Measurements from ENCODE around the gene TRAPPC3. TPM values are rescaled to one million over a fixed set of nuclear protein-coding genes. Genes with fewer than 3 reads are reported as not detected.

The TRAPPC3 gene
- total RNA-seq, 1 experiment from 2014 or later, result 119 TPM

- no peaks in the 10 kb centered on the region for H3F3A ChIP-seq (ENCODE audit: low read length, unreplicated experiment)
- CTCF ChIA-PET, result no interaction called here
- H3K9me3 ChIP-seq (ENCODE audit: low read length), result no peaks in the 10 kb centered on the region
- no peaks in the 10 kb centered on the region for H3K36me3 ChIP-seq (ENCODE audit: low read depth, low read length)
- intact Hi-C loops (cut with micrococcal nuclease), result no loop called here
- H3K4me2 ChIP-seq (ENCODE audit: low read length), result no peak overlapping the region
- H3K79me2 ChIP-seq (ENCODE audit: low read length), result no peaks in the 10 kb centered on the region
- TF ChIP-seq CTCF (conservative IDR thresholded peaks at IDR 0.05; ENCODE audit: low read depth, low read length) (no peak), EZH2 (IDR thresholded peaks at IDR 0.05; ENCODE audit: low read length, unreplicated experiment) (no peak), EZH2phosphoT487 (IDR thresholded peaks at IDR 0.05; ENCODE audit: borderline replicate concordance, low read length) (no peak)
- peaks cover 9% of the 10 kb centered on the region; the same call in 1 of the 2 replicates for H3K27me3 ChIP-seq (ENCODE audit: low read length)
- POLR2A ChIA-PET (ENCODE audit: unreplicated experiment), result interaction anchor here (0.6 kb wide), 1 partner anchor 14 kb away, joined by 3 read pairs; no protein-coding TSS in a partner anchor
- H3K27ac ChIP-seq (ENCODE audit: low read length), result no peak overlapping the region
- H2AFZ ChIP-seq (ENCODE audit: low read length), result no peak overlapping the region
- no peaks in the 10 kb centered on the region for H3K9me2 ChIP-seq (replicated peaks; ENCODE audit: low read length)
- DNase-seq (no peak), ATAC-seq (no peak)
- no peak overlapping the region for H3K4me3 ChIP-seq (ENCODE audit: low read length)
- BruUV-seq (replicated peaks), result no TSS peak
- no peaks in the 10 kb centered on the region for H4K20me1 ChIP-seq (ENCODE audit: low read length)
- H3K9ac ChIP-seq (ENCODE audit: low read length), result no peak overlapping the region
- peaks cover 4% of the 10 kb centered on the region for H3K4me1 ChIP-seq (ENCODE audit: insufficient read depth, low read length)
Observed at GRCh38 chr1:36128126-36128904, 21.0 kb downstream of the TRAPPC3 start.

GRCh38 chr1:36126797-36127500, 22.3 kb downstream of the TRAPPC3 start:
- Histone ChIP-seq H3K27me3 (ENCODE audit: low read length) (peaks cover 9% of the 10 kb centered on the region; the same call in 1 of the 2 replicates), H3K9me2 (replicated peaks; ENCODE audit: low read length) (no peaks in the 10 kb centered on the region), H3K36me3 (ENCODE audit: low read depth, low read length) (no peaks in the 10 kb centered on the region), H3K9me3 (ENCODE audit: low read length) (no peaks in the 10 kb centered on the region), H3K27ac (ENCODE audit: low read length) (no peak overlapping the region), H4K20me1 (ENCODE audit: low read length) (no peaks in the 10 kb centered on the region), H3K4me3 (ENCODE audit: low read length) (no peak overlapping the region), H3K9ac (ENCODE audit: low read length) (no peak overlapping the region), H3K4me1 (ENCODE audit: insufficient read depth, low read length) (no peaks in the 10 kb centered on the region), H3F3A (ENCODE audit: low read length, unreplicated experiment) (no peaks in the 10 kb centered on the region), H3K79me2 (ENCODE audit: low read length) (no peaks in the 10 kb centered on the region), H3K4me2 (ENCODE audit: low read length) (no peak overlapping the region), H2AFZ (ENCODE audit: low read length) (no peak overlapping the region)
- BruUV-seq (replicated peaks), result no TSS peak
- CTCF ChIA-PET, result no interaction called here
- intact Hi-C loops (cut with micrococcal nuclease), result no loop called here
- TF ChIP-seq EZH2phosphoT487 (IDR thresholded peaks at IDR 0.05; ENCODE audit: borderline replicate concordance, low read length), result no peak
- TF ChIP-seq EZH2 (IDR thresholded peaks at IDR 0.05; ENCODE audit: low read length, unreplicated experiment), result no peak
- no peak for TF ChIP-seq CTCF (conservative IDR thresholded peaks at IDR 0.05; ENCODE audit: low read depth, low read length)
- DNase-seq (no peak), ATAC-seq (no peak)
- POLR2A ChIA-PET (ENCODE audit: unreplicated experiment), result no interaction called here
